Dedifferentiated amniotic fluid mesenchymal stem cell (primary cell): ENCODE results near the gene GAR1.
"Not testable (repeated sequence)": the region's sequence is repeated elsewhere in the genome, so short reads cannot be mapped to it uniquely, and the experiment has no call there.

ENCODE experiments used
- DNase-seq: peaks from one replicate; pipeline ENCODE4 v3.0.0-alpha.2; 2016; ENCODE audit errors: extremely low spot score

Gene GAR1

DNA sequence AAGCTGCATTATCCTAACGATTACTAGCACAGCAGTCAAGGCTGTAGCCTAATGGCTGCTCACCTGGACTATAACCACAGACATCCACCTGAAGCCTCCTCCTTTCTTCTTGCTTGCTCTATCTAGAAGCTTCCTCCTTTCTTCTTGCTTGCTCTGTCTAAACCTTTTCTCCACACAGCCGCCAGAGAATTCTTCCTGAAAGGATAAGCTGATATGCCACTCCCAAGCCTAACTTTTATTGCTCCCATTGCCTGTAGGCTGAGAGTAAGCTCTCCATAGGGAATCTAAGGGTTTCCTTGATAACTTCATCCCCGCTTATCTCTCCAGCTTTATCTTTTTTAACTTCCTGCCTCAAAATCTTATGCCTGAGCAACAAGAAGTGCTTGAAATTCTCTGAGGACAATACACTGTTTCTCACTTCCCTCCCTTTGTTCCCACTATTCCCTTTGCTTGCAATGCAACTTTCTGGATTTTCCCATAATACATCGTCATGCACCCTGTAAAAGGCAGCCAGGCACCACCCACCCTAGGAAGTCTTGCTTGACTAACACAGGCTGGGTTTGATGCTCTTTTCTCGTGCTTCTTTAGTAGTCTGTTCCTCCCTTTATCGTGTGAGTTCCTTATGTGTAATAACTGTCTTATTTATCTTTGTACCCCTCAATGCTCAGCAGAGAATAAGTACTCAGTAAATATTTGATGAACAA, 31.0 kb downstream of the GAR1 start:
- no peak for DNase-seq

DNA sequence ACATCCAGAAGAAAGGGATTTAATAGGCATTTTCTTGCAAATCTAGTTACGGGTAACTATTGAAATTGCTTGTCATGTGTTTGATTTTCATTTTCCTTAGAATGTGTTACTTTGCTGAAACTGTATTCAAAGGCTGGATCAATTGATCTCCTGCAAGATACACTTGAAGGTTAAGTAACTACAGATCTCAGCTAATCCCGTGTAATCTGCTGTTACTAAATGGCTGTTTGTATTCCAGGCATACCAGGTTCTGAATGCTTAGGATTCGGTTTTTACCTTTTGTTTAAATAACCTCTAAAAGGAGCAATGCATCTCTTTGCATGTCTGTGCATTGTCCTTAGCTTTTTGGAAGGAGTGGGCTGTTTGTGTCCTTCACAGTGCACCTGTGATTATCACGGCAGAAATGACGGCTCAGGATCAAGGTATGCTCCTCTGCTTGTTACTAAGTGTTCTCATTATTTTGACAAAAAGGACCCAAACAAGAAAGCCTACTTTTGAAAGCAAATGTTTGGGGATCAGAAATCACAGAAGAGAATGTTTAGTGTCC, 32.4 kb downstream of the GAR1 start, which contains the start of gene LRIT3:
TSS of gene LRIT3 (plus strand) at position 212 of the 547 bp plus-strand sequence. CDS start at position 307, 95 bp downstream.
- no peak for DNase-seq

- DNase-seq, result no peak
Observed at GRCh38 chr4:109848501-109848900, 32.9 kb downstream of the GAR1 start.

DNA sequence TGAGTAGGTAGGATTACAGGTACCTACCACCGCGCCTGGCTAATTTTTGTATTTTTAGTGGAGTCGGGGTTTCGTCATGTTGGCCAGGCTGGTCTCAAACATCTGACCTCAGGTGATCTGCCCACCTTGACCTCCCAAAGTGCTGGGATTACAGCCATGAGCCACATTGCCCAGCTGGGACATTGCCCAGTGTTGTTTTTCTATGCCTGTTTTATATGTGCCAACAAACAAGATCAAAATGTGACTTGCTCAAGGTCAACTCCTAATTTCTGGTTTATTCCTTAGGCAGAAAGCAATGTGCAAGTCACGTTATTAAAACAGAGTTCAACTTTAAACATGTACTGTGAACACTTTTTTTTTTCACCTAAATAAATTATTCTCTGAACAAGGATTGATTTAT, 35.0 kb downstream of the GAR1 start:
- DNase-seq, result no peak

DNA sequence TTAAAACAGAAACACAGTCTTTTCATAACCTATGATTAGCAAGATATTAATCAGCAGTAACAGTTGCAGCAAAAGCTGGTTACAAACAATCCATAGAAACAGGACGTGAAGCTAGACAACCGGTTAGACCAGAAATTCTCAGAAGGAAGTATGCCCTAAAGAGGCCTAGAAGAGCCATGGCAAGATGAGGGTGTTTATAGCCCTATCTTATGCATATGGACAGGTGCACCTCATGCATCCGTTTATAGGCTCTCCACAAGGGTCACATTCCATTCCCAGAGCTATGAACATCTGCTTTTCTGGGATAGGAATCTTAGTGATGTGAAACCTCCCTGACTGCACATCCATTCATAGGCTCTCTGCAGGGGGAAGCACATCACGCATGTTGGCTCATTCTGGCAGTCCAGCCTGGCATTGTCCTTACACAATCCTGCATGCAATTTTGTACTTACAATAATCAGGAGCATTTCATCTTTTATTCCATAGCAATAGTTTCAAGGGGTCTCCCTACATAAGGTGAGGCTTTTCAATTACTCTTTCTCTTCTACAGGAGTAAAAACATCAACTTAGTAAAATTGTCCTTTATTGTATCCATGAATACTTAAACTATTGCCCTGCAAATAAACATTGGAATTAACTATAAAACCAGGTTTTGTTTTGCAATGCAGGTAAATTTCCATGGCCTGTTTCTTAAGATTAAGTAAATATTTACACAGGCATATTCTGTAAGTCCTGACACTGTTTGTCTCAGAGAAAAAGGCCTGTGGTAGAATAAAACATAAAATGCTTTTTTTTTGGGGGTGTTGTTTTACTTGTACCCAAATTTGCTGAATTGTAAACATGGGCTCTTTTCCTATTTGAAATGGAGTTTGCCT, 44.1 kb downstream of the GAR1 start:
- DNase-seq, result not testable (repeated sequence)

GRCh38 chr4:109861271-109861670, 45.7 kb downstream of the GAR1 start:
- no peak for DNase-seq

- no peak for DNase-seq
Observed at GRCh38 chr4:109861916-109862511, 46.5 kb downstream of the GAR1 start.

DNA sequence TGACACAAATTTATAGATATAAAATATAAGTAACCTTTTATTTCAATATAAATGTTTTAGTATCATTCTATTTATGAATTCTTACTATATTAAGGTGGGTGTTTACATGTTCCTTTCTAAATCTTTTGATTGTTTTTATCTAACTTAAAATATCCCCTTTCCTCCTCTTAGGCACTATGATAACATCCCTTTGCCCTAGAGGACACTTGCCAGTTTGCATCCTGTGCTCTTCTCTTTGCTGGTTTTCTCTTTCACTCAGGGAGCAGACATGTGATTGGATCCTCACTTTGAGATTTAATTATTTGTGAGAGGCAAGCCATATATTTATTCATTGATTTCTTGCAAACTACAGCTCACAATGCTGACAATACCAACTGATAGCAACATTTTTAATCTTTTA, 48.6 kb downstream of the GAR1 start:
- no peak for DNase-seq

DNA sequence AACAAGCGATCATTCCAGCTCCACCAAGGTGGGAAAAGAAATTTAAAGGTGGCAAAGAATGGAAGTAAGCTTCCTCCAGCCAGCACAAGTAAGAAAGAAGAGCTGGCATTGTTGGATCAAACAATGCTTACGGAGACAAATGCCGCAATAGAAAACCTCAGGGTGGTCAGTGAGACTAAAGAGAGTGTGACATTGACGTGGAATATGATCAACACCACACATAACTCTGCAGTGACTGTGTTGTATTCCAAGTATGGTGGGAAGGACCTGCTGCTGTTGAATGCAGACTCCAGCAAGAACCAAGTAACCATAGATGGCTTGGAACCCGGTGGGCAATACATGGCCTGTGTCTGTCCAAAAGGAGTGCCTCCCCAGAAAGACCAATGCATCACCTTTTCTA, 54.5 kb downstream of the GAR1 start:
- no peak for DNase-seq

DNA sequence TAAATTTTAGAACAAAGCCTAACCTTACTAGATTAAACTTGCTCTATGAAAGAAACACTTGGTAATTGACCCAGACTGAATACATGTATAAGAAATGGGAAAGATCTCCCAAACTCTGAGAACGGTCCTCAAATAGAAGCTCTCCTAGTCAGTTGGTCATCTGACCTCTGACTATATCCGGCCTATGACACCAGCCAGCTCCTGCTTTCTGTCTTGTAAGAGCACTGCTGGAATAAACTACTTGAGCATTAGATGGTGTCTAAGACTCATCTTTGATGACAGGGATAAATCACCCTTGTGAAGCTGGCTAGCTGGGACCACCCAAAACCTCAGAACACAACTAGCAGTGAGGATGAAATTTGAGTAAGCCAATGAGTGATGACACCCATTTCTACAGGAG, 56.5 kb downstream of the GAR1 start:
- DNase-seq, result no peak

- no peak for DNase-seq
Observed at GRCh38 chr4:109872950-109873656, 57.5 kb downstream of the GAR1 start.

- DNase-seq, result peak; percentile 51
Observed at GRCh38 chr4:109873791-109874514, 58.4 kb downstream of the GAR1 start.
